Measurements from ENCODE around the gene NCK1.
"Not testable (repeated sequence)": the region's sequence is repeated elsewhere in the genome, so short reads cannot be mapped to it uniquely, and the experiment has no call there.

DNA sequence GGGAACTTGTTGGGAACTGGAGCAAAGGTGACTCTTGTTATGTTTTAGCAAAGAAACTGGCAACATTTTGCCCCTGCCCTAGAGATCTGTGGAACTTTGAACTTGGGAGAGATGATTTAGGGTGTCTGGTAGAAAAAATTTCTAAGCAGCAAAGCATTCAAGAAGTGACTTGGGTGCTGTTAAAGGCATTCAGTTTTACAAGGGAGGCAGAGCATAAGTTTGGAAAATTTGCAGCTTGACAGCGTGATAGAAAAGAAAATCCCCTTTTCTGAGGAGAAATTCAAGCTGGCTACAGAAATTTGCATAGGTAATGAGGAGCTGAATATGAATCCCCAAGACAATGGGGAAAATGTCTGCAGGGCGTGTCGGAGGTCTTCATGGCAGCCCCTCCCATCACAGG lies 10.2 kb downstream of the NCK1 start:
- not testable (repeated sequence) for TF ChIP-seq CTCF (IDR thresholded peaks at IDR 0.05 in 8 of 11, conservative IDR thresholded peaks at IDR 0.05 in 3 of 11); POLR2A (IDR thresholded peaks at IDR 0.05)

Data from spleen (tissue), 7 donors.